Neural progenitor cell (in vitro differentiated cells): ENCODE results near the gene TCHHL1. TPM values are rescaled to one million over a fixed set of nuclear protein-coding genes. Genes with fewer than 3 reads are reported as not detected.

ENCODE experiments used
- DNase-seq: peaks from one replicate; pipeline ENCODE4 v3.0.0-alpha.2; 2016; ENCODE audit warnings: low spot score
- H2AFZ ChIP-seq: fragments of 200-600 bp; sonication (generic); replicated peaks from 2 replicates; pipeline ENCODE4 v1.6.1; 2016; ENCODE audit warnings: antibody characterized with exemption
- H3F3A ChIP-seq: fragments of 200-600 bp; sonication (generic); 2 replicates; pipeline ENCODE4 v1.6.1; 2016; ENCODE audit warnings: antibody characterized with exemption, low read depth
- H3K27ac ChIP-seq: fragments of 200-600 bp; sonication (generic); 2 replicates; pipeline ENCODE4 v1.5.1; 2016; ENCODE audit warnings: mild to moderate bottlenecking
- H3K27me3 ChIP-seq: fragments of 200-600 bp; sonication (generic); 2 replicates; pipeline ENCODE4 v1.6.1; 2016; ENCODE audit warnings: mild to moderate bottlenecking, moderate library complexity
- H3K36me3 ChIP-seq: fragments of 200-600 bp; sonication (generic); 2 replicates; pipeline ENCODE4 v1.5.1; 2016
- H3K4me1 ChIP-seq: fragments of 200-600 bp; sonication (generic); 2 replicates; pipeline ENCODE4 v1.6.1; 2016; ENCODE audit warnings: mixed run types
- H3K4me2 ChIP-seq: fragments of 200-600 bp; sonication (generic); 2 replicates; pipeline ENCODE4 v1.6.1; 2016
- H3K4me3 ChIP-seq: fragments of 200-600 bp; sonication (generic); 2 replicates; pipeline ENCODE4 v1.5.1; 2016
- H3K79me2 ChIP-seq: fragments of 200-600 bp; sonication (generic); 2 replicates; pipeline ENCODE4 v1.6.1; 2016; ENCODE audit warnings: low read depth
- H3K9ac ChIP-seq: fragments of 200-600 bp; sonication (generic); 2 replicates; pipeline ENCODE4 v1.6.1; 2016
- H3K9me3 ChIP-seq: fragments of 200-600 bp; sonication (generic); 2 replicates; pipeline ENCODE4 v1.5.1; 2016; ENCODE audit warnings: low read depth
- H4K20me1 ChIP-seq: fragments of 200-600 bp; sonication (generic); 2 replicates; pipeline ENCODE4 v1.6.1; 2016; ENCODE audit warnings: low read depth
- H3K27ac Mint-ChIP-seq: 3 replicates; pipeline ENCODE4 v1.8.0; 2021; ENCODE audit warnings: mixed read lengths
- H3K27me3 Mint-ChIP-seq: 2 replicates; pipeline ENCODE4 v1.8.0; 2022; ENCODE audit warnings: low read depth, mild to moderate bottlenecking, inconsistent platforms, moderate library complexity, mixed read lengths; ENCODE audit not compliant: insufficient read depth
- H3K36me3 Mint-ChIP-seq: 3 replicates; pipeline ENCODE4 v1.8.0; 2021; ENCODE audit warnings: mixed read lengths
- H3K4me1 Mint-ChIP-seq: 3 replicates; pipeline ENCODE4 v1.8.0; 2021; ENCODE audit warnings: mixed read lengths
- H3K4me3 Mint-ChIP-seq: 3 replicates; pipeline ENCODE4 v1.8.0; 2021; ENCODE audit warnings: mild to moderate bottlenecking, moderate library complexity, mixed read lengths
- H3K9me3 Mint-ChIP-seq: 3 replicates; pipeline ENCODE4 v1.8.0; 2020; ENCODE audit warnings: mixed read lengths
- EZH2 ChIP-seq: fragments of 200-600 bp; sonication (generic); IDR thresholded peaks from 2 replicates; pipeline ENCODE4 v1.6.1; 2017; ENCODE audit warnings: antibody characterized with exemption, mild to moderate bottlenecking, moderate library complexity
- EZH2phosphoT487 ChIP-seq: fragments of 200-600 bp; sonication (generic); IDR thresholded peaks from 2 replicates; pipeline ENCODE4 v1.6.1; 2017; ENCODE audit warnings: antibody characterized with exemption
- total RNA-seq: library from RNA; depleted of rRNA; stranded (reverse); fragments of >200 nt; gene quantifications from 2 replicates; pipeline ENCODE4 v1.2.3, GENCODE V29; 2015; ENCODE audit warnings: low replicate concordance
- TF ChIP-seq, protein P1 (sequence below): fragments of 200-600 bp; sonication (generic); IDR thresholded peaks from 2 replicates; pipeline ENCODE4 v1.5.1; 2017; ENCODE audit warnings: antibody characterized with exemption, mild to moderate bottlenecking

TCHHL1 gene
- total RNA-seq, 1 donor from 2014 or later = not detected

DNA sequence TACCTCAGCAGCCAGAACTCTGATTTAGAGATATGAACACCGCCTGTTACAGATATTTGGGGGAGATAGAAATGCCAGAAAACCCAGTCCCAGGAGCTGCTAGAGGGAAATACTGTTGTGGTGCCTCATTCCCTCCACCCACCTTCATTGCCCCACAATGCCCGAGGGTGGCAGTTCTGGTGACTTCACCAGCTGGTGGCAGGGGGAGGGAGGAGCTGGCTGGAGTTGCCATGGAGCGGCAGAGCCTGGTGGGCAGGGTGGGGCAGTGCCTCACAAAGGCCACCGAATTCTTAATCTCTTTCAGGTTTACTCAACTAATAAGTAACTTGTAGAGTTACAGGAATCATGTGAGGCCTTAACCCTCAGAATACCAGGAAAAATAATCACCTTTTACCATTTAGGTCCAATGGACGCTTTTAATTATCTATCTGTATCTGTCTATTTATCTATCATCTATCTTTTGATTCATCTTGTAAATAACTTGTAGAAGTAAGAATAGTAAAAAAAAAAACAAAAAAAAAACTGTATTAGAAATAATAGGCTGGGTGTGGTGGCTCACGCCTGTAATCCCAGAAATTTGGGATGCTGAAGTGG lies 40.4 kb downstream of the TCHHL1 start:
- Histone ChIP-seq H3K36me3 (no peaks in the 10 kb centered on the region), H3K9me3 (no peaks in the 10 kb centered on the region), H3K79me2 (no peaks in the 10 kb centered on the region), H4K20me1 (no peaks in the 10 kb centered on the region), H2AFZ (peak overlapping the region; percentile 95), H3K4me3 (peak overlapping the region; percentile 24), H3K4me2 (peak overlapping the region; percentile 62), H3K27me3 (peaks cover 9% of the 10 kb centered on the region), H3F3A (peaks cover 7% of the 10 kb centered on the region), H3K27ac (no peak overlapping the region), H3K4me1 (peaks cover 14% of the 10 kb centered on the region), H3K9ac (no peak overlapping the region)
- Mint-ChIP-seq H3K4me1 (peaks cover 17% of the 10 kb centered on the region), H3K4me3 (peak overlapping the region; percentile 74), H3K36me3 (no peaks in the 10 kb centered on the region), H3K9me3 (no peaks in the 10 kb centered on the region), H3K27me3 (peaks cover 13% of the 10 kb centered on the region), H3K27ac (peak overlapping the region; percentile 95)
- DNase-seq = peak; percentile 18
- TF ChIP-seq, protein P1, sequence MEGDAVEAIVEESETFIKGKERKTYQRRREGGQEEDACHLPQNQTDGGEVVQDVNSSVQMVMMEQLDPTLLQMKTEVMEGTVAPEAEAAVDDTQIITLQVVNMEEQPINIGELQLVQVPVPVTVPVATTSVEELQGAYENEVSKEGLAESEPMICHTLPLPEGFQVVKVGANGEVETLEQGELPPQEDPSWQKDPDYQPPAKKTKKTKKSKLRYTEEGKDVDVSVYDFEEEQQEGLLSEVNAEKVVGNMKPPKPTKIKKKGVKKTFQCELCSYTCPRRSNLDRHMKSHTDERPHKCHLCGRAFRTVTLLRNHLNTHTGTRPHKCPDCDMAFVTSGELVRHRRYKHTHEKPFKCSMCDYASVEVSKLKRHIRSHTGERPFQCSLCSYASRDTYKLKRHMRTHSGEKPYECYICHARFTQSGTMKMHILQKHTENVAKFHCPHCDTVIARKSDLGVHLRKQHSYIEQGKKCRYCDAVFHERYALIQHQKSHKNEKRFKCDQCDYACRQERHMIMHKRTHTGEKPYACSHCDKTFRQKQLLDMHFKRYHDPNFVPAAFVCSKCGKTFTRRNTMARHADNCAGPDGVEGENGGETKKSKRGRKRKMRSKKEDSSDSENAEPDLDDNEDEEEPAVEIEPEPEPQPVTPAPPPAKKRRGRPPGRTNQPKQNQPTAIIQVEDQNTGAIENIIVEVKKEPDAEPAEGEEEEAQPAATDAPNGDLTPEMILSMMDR = no peak
- no peak for TF ChIP-seq EZH2
- TF ChIP-seq EZH2phosphoT487 = no peak

- peaks cover 17% of the 10 kb centered on the region for H3K4me1 Mint-ChIP-seq
- H3K9me3 ChIP-seq = no peaks in the 10 kb centered on the region
- peak overlapping the region; percentile 95 for H3K27ac Mint-ChIP-seq
- peak overlapping the region; percentile 74 for H3K4me3 Mint-ChIP-seq
- peaks cover 3% of the 10 kb centered on the region for H3K27me3 ChIP-seq
- H3K27me3 Mint-ChIP-seq = peaks cover 8% of the 10 kb centered on the region
- peak; percentile 76 for DNase-seq
- no peak overlapping the region for H3K27ac ChIP-seq
- H3K4me1 ChIP-seq = peaks cover 14% of the 10 kb centered on the region
- H3K79me2 ChIP-seq = no peaks in the 10 kb centered on the region
- H3F3A ChIP-seq = peaks cover 7% of the 10 kb centered on the region
- H3K36me3 ChIP-seq = no peaks in the 10 kb centered on the region
- TF ChIP-seq, protein P1 = peak; percentile 63
- TF ChIP-seq EZH2 = no peak
- no peaks in the 10 kb centered on the region for H3K36me3 Mint-ChIP-seq
- H3K9me3 Mint-ChIP-seq = no peaks in the 10 kb centered on the region
- peak overlapping the region; percentile 24 for H3K4me3 ChIP-seq
- peak overlapping the region; percentile 95 for H2AFZ ChIP-seq
- H4K20me1 ChIP-seq = no peaks in the 10 kb centered on the region
- H3K9ac ChIP-seq = no peak overlapping the region
- peak overlapping the region; percentile 62 for H3K4me2 ChIP-seq
Measured at GRCh38 chr1:152047730-152048415, 41.0 kb downstream of the TCHHL1 start.

- no peaks in the 10 kb centered on the region for H4K20me1 ChIP-seq
- no peak overlapping the region for H3K27ac ChIP-seq
- Mint-ChIP-seq H3K4me3 (peak overlapping the region; percentile 74), H3K27ac (peak overlapping the region; percentile 95), H3K27me3 (peaks cover 3% of the 10 kb centered on the region), H3K9me3 (no peaks in the 10 kb centered on the region), H3K36me3 (no peaks in the 10 kb centered on the region), H3K4me1 (peaks cover 17% of the 10 kb centered on the region)
- DNase-seq = no peak
- no peak overlapping the region for H3K9ac ChIP-seq
- peaks cover 7% of the 10 kb centered on the region for H3F3A ChIP-seq
- H3K9me3 ChIP-seq = no peaks in the 10 kb centered on the region
- H3K36me3 ChIP-seq = no peaks in the 10 kb centered on the region
- TF ChIP-seq EZH2 (no peak), EZH2phosphoT487 (no peak)
- TF ChIP-seq, protein P1 = no peak
- no peaks in the 10 kb centered on the region for H3K27me3 ChIP-seq
- H3K4me2 ChIP-seq = no peak overlapping the region
- H2AFZ ChIP-seq = peak overlapping the region; percentile 95
- no peak overlapping the region for H3K4me3 ChIP-seq
- no peaks in the 10 kb centered on the region for H3K79me2 ChIP-seq
- H3K4me1 ChIP-seq = peaks cover 14% of the 10 kb centered on the region
Measured at GRCh38 chr1:152047413-152047729, 41.5 kb downstream of the TCHHL1 start.
